Ovary (tissue), 3 donors: ENCODE results near the gene NECAB2.

ENCODE experiments used
- EP300 ChIP-seq: sonication (generic); formaldehyde crosslinking; IDR thresholded peaks from one replicate; pipeline ENCODE4 v1.6.1; 2017; ENCODE audit warnings: antibody characterized with exemption
- POLR2A ChIP-seq: fragments of 450-650 bp; IDR thresholded peaks from one replicate; pipeline ENCODE4 v1.6.1; 2017; ENCODE audit warnings: antibody characterized with exemption, mild to moderate bottlenecking, moderate library complexity
- TF ChIP-seq, protein P1 (sequence below), 3 donors: fragments of 450-650 bp in 2 of 3; fragments of 200-600 bp in 1 of 3; IDR thresholded peaks; one replicate each; pipeline versions ENCODE4 v1.5.1 to v1.8.0; 2016 to 2022; ENCODE audit warnings: antibody characterized with exemption in 3 of 3, mild to moderate bottlenecking in 1 of 3
- donor health status: DM: no; HTN: no; CAD: no.

DNA sequence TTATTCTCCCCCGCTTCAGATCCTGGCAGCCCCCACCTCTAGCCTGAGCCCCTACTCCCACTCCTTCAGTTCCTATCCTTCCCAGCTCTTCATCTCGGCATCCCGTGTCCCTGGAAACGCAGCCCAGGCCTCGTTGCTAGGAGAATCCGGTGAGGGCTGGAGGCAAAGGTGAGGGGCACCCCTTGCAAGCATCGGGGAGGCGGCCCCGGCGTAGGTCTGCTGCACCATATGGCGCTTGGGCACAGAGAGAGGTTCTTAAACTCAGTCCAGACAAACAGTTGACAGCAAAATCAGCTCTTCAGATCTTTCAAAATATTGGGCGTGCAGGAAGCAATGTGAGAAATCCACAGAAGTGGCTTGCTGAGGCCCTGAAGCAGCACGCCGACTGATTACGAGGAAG, 59.6 kb downstream of the NECAB2 start:
- TF ChIP-seq POLR2A (no peak), EP300 (no peak)
- TF ChIP-seq, protein P1, sequence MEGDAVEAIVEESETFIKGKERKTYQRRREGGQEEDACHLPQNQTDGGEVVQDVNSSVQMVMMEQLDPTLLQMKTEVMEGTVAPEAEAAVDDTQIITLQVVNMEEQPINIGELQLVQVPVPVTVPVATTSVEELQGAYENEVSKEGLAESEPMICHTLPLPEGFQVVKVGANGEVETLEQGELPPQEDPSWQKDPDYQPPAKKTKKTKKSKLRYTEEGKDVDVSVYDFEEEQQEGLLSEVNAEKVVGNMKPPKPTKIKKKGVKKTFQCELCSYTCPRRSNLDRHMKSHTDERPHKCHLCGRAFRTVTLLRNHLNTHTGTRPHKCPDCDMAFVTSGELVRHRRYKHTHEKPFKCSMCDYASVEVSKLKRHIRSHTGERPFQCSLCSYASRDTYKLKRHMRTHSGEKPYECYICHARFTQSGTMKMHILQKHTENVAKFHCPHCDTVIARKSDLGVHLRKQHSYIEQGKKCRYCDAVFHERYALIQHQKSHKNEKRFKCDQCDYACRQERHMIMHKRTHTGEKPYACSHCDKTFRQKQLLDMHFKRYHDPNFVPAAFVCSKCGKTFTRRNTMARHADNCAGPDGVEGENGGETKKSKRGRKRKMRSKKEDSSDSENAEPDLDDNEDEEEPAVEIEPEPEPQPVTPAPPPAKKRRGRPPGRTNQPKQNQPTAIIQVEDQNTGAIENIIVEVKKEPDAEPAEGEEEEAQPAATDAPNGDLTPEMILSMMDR (IDR thresholded peaks at IDR 0.05): no peak
